Measurements from ENCODE around the gene LTBP4. TPM values are rescaled to one million over a fixed set of nuclear protein-coding genes. Genes with fewer than 3 reads are reported as not detected.

LTBP4 gene
- total RNA-seq, 1 donor from 2014 or later: 294 TPM

DNA sequence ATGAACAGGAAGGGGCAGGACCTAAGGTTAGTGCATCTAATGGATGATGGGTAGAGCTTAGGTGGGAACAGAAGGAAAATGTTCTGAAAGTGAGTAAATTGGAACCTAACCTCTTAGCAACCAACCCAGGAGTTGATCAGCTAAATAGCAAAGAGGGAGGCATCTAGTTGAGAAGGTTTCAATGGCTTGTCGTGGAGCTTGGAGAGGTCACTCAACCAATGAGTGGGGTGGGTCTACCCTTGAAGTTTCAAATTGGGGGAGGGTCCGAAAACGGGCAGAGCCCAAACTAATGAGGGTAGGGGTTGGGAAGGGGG is 30.2 kb upstream of the LTBP4 start:
- ATAC-seq: no peak
- intact Hi-C loops (cut with micrococcal nuclease): no loop called here
- DNase-seq: no peak

DNA sequence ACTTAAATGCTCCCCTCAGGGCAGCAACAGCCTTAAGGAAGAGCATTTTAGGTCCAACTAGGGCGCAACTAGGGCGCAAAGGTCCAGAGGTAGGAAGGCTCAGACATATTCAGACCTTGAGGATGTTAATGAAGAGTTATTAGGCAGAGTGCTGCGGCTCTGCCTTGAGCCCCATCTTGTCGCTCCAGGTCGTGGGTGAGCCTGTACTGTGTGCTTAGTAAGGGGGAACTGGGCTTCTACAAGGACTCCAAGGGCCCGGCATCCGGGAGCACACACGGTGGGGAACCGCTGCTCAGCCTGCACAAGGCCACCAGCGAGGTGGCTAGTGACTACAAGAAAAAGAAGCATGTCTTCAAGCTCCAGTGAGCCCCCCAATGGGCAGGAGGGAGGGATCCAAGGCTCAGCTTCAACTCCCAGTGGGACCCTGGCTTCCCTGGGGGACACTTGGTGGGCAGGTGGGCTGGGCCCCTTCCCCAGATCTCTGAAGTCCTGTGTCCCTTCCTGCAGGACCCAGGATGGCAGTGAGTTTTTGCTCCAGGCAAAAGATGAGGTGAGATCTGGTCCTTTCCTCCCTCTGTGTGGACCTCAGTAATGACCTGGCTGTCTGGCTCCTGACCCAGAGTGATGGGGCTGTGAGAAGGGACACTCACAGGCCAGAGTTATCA is 29.2 kb upstream of the LTBP4 start:
- ATAC-seq (no peak), DNase-seq (no peak)
- intact Hi-C loops (cut with micrococcal nuclease): no loop called here

DNA sequence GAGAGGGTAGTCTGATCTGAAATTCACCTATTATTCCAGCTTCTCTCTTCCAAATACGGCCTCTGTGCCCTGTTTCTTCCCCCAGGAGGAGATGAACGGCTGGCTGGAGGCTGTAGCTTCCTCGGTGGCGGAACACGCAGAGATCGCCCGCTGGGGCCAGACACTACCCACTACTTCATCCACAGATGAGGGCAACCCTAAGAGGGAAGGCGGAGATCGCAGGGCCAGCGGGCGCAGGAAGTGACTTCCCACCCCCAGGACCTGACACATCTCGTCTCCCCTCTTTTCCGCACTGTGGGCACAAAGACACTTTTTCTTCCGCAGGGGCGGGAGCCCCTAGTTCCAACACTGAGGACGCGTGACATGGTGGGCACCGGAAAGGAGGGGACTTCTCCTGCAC is 25.8 kb upstream of the LTBP4 start:
- intact Hi-C loops (cut with micrococcal nuclease): no loop called here
- ATAC-seq (no peak), DNase-seq (no peak)

DNA sequence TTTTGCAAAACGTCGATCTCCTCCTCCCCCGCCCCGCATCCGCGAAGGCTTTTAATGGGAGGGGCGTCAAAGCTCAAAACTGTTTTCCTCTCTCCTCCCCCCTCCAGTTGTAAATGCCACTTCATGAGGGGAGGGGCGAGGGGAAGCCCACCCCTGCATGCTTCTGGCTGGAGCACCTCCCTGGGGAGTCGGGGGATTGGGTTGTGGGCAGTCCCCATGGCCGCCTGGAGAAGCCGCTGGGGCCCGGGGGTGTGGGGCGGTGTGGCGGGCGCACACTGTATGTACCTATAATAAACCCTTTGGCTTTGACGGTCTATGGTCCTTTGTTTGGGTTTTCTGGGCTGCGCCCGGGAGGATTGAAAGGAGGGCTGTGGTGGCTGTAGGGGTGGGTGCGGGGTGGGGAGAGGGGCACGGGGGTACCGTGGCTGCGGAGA is 25.0 kb upstream of the LTBP4 start:
- ATAC-seq: peak; percentile 4
- intact Hi-C loops (cut with micrococcal nuclease): no loop called here
- no peak for DNase-seq

DNA sequence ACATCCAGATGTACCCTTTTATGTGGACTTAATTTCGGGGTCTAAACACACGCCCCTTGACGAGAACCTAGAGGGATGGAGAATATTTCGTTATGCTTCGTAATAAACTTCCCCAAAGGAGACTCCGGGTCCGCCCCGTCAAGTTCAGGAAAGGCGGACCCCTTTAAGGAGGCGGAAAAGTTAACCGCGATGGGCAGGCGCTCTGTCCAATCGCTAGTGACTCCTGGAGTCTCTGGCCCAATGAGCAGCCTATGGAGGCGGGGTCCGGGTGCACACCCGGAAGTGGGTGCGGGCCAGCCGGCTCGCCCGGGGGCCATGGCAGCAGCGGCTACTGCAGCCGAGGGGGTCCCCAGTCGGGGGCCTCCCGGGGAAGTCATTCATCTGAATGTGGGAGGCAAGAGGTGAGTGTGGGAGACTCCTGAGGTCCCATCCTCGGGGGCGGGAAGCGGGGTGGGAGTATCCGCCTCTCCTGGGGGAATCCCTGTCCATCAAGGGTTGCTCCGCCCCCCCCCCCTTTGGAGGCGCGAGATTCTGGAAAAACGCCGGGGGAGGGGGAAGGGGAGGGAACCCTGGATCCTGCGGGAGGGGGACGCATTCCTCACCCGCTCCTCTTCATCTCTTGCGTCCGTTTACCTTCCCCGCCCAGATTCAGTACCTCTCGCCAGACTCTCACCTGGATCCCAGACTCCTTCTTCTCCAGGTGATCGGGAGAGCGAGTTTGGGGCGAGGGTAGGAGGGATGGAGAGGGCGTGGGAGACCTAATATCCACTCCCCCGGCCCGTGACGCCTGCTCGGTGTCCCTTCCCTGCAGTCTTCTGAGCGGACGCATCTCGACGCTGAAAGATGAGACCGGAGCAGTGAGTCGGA is 24.4 kb upstream of the LTBP4 start, which contains the start of gene SHKBP1:
Gene SHKBP1, plus strand, starts transcription at position 289 of the 867 bp plus-strand sequence. Its CDS starts 27 bp downstream, at position 316.
- DNase-seq: peak; percentile 96
- intact Hi-C loops (cut with micrococcal nuclease): no loop called here
- ATAC-seq: peak; percentile 98

DNA sequence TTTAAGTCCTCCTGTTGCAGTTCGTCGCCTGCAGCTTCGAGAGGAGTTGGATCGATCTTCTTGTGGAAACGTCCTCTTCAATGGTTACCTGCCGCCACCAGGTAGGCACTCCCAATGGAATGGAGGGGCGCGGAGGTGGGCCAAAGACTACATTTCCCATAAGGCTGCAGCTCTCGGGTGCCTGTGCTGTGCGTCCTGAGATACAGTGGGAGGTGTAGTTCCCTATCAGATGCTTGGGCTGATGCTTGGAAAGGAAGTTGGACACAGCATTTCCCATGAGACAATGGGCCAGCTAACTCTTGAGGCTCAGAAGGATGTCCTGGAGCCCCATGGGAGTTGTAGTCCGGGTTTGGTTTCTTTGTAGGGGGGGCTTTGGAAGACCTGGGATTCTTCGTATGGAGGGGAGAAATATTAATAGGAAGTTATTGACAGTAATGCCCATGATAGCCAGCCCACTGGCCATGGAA is 22.7 kb upstream of the LTBP4 start:
- intact Hi-C loops (cut with micrococcal nuclease): no loop called here
- no peak for ATAC-seq
- DNase-seq: no peak

DNA sequence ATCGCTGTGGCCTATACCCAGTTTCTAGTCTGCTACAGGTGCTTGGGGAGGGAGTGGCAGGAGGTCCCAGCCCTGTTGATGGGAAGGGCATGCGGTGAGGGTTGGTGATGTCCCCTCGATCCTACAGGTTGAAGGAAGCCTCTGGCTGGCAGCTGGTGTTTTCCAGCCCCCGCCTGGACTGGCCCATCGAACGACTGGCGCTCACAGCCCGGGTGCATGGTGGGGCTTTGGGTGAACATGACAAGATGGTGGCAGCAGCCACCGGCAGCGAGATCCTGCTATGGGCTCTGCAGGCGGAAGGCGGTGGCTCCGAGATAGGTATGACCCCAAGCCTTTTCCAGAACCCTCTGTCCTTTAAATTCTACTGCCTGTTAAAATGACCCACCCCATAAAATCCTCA is 20.6 kb upstream of the LTBP4 start:
- no peak for DNase-seq
- no peak for ATAC-seq
- intact Hi-C loops (cut with micrococcal nuclease): no loop called here

DNA sequence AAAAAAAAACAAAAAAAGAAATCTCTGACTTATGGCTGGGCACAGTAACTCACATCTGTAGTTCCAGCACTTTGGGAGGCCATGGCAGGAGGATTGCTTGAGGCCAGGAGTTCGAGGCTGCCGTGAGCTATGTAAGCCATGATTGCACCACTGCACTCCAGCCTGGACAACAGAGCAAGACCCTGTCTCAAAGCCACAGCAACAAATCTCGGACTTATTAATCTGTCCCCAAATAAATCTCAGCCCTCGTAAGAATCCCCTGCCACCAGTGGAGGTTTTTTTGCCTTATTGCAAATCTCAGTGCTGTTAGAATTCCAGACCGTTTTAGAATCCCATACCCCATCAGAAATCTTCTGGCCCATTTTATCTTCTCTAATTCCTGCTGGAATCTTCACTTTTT is 19.6 kb upstream of the LTBP4 start:
- DNase-seq (no peak), ATAC-seq (no peak)
- intact Hi-C loops (cut with micrococcal nuclease): no loop called here

DNA sequence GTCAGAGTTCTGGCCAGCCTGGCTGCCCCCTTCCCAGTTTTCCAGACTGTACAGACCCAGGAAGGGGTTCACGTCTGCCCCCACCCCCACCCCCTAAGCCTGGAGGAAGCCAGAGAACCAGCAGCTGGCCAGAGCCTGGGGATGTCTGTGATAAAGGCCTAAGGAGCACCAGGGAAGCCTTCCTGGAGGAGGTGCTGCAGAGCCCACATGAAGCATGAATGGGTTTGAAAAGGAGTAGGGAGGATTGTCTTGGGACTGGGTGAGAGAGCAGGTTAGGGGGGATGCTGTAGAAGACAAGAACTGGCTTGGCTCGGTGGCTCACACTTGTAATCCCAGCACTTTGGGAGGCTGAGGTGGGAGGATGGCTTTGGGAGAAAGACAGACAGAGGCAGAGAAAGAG is 18.7 kb upstream of the LTBP4 start:
- intact Hi-C loops (cut with micrococcal nuclease): no loop called here
- no peak for ATAC-seq

DNA sequence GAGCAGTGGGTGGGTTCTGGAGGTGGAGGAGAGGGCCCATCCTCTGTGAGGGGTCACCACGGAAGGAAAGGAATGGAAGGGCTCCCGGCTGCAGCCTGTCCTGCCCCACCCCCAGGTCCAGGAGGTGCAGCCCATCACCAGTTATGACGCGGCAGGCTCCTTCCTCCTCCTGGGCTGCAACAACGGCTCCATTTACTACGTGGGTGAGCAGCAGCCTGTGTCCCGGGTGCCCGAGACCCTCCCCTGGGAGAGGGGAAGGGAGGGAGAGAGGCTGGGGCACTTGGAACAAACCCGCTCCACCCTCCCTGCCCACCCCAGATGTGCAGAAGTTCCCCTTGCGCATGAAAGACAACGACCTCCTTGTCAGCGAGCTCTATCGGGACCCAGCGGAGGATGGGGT is 17.9 kb upstream of the LTBP4 start:
- no peak for DNase-seq
- ATAC-seq: no peak
- intact Hi-C loops (cut with micrococcal nuclease): no loop called here

More for the DNA sequence above, 18.7 kb upstream of the LTBP4 start:
- no peak for DNase-seq

DNA sequence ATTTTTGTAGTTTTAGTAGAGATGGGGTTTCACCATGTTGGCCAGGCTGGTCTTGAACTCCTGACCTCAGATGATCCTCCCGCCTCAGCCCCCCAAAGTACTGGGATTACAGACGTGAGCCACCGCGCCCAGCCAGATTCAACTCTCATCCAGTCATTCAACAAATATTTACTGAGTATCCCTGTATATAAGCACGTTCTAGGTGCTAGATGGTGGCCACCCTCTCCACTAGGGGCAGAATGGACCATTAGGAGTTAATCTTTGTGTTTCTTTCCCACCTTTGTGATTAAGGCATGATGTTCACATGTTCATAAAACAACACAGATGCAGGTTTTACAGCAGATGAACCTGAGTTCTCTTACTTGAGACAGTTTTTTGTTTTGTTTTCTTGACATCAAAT is 17.2 kb upstream of the LTBP4 start:
- DNase-seq: no peak
- intact Hi-C loops (cut with micrococcal nuclease): no loop called here
- no peak for ATAC-seq

DNA sequence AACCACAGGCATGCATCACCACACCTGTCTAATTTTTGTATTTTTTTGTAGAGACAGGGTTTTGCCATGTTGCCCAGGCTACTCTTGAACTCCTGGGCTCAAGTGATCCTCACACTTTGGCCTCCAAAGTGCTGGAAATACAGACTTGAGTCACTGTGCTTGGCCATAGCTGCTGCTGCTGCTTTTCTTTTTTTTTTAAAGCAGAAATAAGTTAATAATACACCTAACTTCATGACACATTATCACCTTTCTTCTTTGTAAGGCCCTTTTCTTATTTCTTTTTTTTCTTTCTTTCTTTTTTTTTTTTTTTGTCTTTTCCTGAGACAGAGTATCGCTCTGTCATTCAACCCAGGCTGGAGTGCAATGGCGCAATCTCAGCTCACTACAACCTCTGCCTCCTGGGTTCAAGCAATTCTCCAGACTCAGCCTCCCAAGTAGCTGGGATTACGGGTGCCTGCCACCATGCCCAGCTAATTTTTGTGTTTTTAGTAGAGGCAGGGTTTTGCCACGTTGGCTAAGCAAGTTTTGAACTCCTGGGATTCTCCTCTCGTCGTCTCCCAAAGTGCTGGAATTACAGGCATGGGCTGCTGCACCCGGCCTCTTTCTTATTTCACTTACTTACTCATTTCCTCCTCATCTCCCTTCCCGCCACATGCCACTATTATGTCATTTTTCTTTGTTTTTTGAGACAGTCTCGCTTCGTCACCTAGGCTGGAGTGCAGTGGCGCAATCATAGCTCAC is 15.8 kb upstream of the LTBP4 start:
- DNase-seq (peak; percentile 9), ATAC-seq (no peak)
- intact Hi-C loops (cut with micrococcal nuclease): no loop called here

DNA sequence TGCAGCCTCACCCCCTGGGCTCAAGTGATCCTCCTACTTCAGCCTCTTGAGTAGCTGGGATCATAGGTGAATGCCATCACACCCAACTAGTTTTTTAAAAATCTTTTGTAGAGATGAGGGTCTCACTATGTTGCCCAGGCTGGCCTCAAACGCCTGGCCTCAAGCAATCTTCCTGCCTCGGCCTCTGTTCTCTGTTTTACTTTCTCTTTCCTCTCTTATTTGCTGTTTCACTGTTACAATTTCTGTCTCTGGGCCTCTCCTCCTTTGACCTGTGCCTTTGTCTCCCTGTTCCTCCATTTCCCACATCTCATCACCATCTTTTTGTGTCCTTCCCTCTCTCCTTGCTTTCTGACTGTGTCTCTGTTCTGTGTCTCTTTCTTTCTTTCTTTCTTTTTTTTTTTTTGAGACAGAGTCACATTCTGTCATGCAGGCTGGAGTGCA is 15.2 kb upstream of the LTBP4 start:
- no peak for ATAC-seq
- no peak for DNase-seq
- intact Hi-C loops (cut with micrococcal nuclease): no loop called here

DNA sequence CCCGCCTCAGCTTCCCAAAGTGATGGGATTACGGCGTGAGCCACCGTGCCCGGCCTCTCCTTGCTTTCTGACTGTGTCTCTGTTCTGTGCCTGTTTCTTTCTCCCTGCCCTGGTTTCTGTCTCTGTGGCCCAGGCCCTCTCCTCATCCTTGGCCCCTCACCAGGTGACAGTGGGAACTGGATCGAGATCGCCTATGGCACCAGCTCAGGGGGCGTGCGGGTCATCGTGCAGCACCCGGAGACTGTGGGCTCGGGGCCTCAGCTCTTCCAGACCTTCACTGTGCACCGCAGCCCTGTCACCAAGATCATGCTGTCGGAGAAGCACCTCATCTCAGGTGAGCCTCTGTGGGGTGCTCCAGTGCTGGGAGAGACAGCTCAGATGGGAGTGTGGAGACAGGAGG is 14.6 kb upstream of the LTBP4 start:
- DNase-seq: peak; percentile 1
- intact Hi-C loops (cut with micrococcal nuclease): no loop called here

DNA sequence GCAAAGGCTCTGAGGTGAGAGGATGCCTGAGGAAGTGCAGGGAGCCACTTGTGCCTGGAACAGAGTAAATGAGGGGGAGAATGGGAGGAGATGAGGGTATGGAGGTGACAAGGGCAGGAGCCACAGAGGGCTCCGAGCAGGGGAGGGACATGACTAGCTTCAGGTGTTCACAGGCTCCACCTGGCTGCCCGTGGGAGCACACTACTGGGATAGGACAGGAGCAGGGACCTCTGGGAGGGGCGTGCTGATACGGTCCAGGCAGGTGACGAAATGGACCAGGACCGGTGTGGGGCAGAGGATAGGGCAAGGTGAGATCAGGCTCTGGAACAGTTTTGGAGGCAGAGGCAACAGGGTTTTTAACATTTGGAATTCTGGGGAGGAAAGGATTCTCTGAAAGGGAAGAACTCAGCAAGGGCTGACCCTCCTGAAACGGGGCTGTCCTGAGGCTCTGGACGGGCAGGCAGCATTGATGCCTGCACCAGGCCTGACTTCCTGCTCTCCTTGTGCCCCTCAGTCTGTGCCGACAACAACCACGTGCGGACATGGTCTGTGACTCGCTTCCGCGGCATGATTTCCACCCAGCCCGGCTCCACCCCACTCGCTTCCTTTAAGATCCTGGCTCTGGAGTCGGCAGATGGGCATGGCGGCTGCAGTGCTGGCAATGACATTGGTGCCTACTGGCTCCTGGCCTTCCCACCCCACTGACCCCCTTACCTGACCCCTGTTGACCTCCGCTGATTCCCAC is 12.9 kb upstream of the LTBP4 start:
- ATAC-seq (no peak), DNase-seq (no peak)
- intact Hi-C loops (cut with micrococcal nuclease): no loop called here

More for the DNA sequence above, 14.6 kb upstream of the LTBP4 start:
- ATAC-seq: no peak

DNA sequence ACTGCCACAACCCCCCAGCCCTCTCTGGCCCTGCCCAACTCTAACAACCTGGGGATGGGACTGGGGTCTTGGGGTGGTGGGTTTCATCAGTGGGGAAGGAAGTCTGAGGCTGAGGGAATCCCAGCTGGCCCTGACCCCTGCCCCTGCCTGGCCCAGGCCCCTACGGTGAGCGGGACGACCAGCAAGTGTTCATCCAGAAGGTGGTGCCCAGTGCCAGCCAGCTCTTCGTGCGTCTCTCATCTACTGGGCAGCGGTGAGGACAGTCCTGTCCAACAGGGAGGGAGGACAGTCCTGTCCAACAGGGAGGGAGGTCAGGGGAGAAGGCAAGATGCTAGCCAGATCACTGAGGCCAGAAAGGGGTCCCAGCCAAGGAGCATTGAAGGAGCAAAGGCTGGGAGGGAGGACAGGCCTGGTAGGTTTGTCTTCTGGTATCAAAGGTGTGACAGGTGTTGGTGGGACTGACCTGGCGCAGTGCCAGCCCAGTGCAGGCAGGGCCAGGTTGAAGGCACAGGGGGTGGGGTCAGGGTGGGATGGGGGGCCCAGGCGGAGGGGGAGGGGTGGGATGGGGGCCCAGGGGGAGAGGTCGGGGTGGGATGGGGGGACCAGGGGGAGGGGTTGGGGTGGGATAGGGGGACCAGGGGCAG is 12.1 kb upstream of the LTBP4 start:
- ATAC-seq: no peak
- intact Hi-C loops (cut with micrococcal nuclease): no loop called here
- DNase-seq: no peak

DNA sequence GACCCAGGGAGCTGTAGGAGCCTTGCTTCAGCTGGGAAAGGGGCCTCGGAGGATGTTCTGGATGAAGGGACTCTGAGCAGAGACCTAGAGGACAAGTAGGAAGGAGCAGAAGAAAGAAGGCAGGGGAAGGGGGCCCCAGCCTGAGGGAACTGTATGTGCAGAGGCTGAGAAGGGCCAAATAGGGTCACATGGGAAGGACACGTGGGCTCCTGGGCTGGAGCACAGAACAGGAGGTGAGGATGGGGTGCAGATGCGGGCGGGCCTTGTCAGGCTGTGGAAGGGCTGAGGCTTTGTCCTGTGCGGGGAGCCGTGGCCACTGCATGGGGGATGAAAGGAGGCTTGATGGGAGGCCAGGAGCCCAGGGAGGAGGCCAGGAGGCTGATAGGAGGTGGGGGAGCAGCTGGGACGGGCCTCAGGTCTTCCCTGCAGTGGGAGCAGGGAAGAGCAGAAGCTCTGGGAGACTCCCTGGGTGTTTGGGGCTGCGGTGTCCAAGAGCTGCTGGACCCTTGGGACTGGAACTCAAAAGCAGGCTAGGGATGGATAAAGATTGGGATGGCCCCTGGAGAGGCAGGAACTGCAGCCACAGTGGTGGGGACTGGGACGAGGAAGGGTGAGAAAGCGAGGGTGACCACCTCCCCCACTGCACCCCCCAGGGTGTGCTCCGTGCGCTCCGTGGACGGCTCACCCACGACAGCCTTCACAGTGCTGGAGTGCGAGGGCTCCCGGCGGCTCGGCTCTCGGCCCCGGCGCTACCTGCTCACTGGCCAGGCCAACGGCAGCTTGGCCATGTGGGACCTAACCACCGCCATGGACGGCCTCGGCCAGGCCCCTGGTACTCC is 11.4 kb upstream of the LTBP4 start:
- ATAC-seq (no peak), DNase-seq (no peak)
- intact Hi-C loops (cut with micrococcal nuclease): no loop called here

Measured in left ventricle myocardium superior (tissue), 1 donor.